Measurements from ENCODE around the gene STOX2.

STOX2 gene

DNA sequence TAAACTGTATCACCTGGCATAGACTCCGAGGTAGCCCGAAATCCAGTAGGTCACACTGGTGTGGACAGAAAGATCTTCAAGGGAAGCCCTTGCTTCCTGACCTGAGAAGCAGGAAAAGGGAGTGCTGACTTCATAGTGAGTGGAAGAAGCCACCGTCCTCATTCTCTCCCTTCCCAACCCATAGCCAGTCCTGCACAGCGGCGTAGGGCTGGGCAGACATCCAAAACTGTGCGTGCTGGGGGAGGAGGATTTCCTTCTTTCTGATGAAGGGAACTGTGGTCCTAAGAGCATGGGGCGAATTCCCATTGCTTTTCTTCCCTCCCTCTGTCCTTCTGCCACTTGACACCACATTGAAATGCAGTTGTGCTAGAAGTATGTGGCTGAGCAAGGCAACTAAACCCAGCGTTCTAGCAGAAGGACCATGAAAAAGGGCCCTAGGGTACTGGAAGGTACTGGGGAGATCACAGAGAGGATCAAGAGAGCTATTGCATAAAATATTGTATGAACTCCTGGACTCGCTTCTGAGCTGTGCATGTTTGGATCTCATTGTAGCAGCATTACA lies 66.9 kb downstream of the STOX2 start:
- Histone ChIP-seq H3K27me3 (no peaks in the 10 kb centered on the region), H3K4me3 (ENCODE audit: low read depth in 1 of 2, low read length in 1 of 2) (no peak overlapping the region), H3K27ac (no peak overlapping the region), H3K4me1 (ENCODE audit: control insufficient read depth in 1 of 2, insufficient read depth in 1 of 2, low read depth in 1 of 2, low read length in 1 of 2) (peaks cover 3 to 20% of the 10 kb centered on the region in 2 experiments), H3K36me3 (no peaks in the 10 kb centered on the region), H3K9me3 (no peaks in the 10 kb centered on the region)
- TF ChIP-seq, protein P1, sequence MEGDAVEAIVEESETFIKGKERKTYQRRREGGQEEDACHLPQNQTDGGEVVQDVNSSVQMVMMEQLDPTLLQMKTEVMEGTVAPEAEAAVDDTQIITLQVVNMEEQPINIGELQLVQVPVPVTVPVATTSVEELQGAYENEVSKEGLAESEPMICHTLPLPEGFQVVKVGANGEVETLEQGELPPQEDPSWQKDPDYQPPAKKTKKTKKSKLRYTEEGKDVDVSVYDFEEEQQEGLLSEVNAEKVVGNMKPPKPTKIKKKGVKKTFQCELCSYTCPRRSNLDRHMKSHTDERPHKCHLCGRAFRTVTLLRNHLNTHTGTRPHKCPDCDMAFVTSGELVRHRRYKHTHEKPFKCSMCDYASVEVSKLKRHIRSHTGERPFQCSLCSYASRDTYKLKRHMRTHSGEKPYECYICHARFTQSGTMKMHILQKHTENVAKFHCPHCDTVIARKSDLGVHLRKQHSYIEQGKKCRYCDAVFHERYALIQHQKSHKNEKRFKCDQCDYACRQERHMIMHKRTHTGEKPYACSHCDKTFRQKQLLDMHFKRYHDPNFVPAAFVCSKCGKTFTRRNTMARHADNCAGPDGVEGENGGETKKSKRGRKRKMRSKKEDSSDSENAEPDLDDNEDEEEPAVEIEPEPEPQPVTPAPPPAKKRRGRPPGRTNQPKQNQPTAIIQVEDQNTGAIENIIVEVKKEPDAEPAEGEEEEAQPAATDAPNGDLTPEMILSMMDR (IDR thresholded peaks at IDR 0.05): no peak

DNA sequence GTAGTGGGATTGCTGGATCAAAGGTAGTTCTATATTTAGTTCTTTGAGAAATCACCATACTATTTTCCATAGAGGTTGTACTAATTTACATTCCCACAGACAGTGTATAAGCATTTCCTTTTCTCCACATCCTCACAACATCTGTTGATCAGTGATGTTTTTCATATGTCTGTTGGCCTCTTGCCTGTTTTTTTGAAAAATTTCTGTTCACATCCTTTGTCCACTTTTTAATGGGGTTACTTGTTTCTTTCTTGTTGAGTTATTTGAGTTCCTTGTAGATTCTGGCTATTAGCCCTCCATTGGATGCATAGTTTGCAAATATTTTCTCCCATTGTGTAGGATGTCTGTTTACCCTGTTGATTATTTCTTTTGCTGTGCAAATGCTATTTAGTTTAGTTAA lies 72.6 kb downstream of the STOX2 start:
- no peaks in the 10 kb centered on the region for H3K4me1 ChIP-seq (ENCODE audit: control insufficient read depth in 1 of 2, insufficient read depth in 1 of 2, low read depth in 1 of 2, low read length in 1 of 2)
- H3K27me3 ChIP-seq: no peaks in the 10 kb centered on the region
- no peak overlapping the region for H3K4me3 ChIP-seq (ENCODE audit: low read depth in 1 of 2, low read length in 1 of 2)
- no peaks in the 10 kb centered on the region for H3K36me3 ChIP-seq
- TF ChIP-seq, protein P1 (IDR thresholded peaks at IDR 0.05): no peak
- no peak overlapping the region for H3K27ac ChIP-seq
- no peaks in the 10 kb centered on the region for H3K9me3 ChIP-seq

DNA sequence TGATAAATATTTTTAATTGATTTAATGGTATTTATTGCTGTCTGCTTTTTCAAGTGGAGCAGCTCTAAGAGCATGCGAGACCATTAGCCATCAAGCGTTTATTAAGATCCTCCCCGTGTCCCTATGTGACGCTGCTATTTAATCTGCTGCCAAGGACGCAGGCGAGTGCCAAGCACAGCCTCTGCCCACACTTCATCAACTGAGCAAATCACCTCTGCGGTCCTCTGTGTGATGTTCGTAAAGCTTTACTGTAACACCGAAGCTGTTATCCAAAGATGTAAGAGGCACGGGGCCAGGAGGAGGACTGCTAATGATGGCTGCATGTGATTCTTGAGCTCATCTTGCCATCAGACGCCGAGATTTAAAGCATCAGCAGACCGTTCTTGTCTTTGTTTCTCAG lies 79.5 kb downstream of the STOX2 start:
- Histone ChIP-seq H3K27me3 (no peaks in the 10 kb centered on the region), H3K36me3 (no peaks in the 10 kb centered on the region), H3K27ac (no peak overlapping the region), H3K4me3 (ENCODE audit: low read depth in 1 of 2, low read length in 1 of 2) (no peak overlapping the region), H3K4me1 (ENCODE audit: control insufficient read depth in 1 of 2, insufficient read depth in 1 of 2, low read depth in 1 of 2, low read length in 1 of 2) (peaks cover 17% of the 10 kb centered on the region in 2 experiments), H3K9me3 (no peaks in the 10 kb centered on the region)
- TF ChIP-seq, protein P1 (IDR thresholded peaks at IDR 0.05): no peak

DNA sequence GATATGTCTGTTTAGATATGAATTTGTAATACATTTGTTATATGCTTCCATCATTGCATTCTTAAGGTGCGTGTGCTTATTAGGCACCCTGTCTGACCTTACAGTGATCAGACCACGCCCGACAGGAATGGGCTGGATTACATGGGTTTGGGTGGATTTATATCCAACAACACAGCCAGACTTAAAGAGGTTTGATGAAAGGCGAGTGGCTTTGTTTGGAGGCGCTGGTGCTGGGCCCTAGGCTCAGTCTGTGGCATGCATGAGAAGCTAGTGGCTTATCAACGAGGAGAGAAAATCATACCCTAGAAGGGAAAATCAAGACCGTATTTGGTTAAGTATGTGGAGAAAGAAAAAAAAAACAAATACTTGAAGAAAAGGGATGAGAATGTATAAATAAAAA lies 80.7 kb downstream of the STOX2 start:
- Histone ChIP-seq H3K4me3 (ENCODE audit: low read depth in 1 of 2, low read length in 1 of 2) (no peak overlapping the region), H3K36me3 (no peaks in the 10 kb centered on the region), H3K9me3 (no peaks in the 10 kb centered on the region), H3K27me3 (no peaks in the 10 kb centered on the region), H3K27ac (no peak overlapping the region), H3K4me1 (ENCODE audit: control insufficient read depth in 1 of 2, insufficient read depth in 1 of 2, low read depth in 1 of 2, low read length in 1 of 2) (peaks cover 24 to 25% of the 10 kb centered on the region in 2 experiments)
- TF ChIP-seq, protein P1 (IDR thresholded peaks at IDR 0.05): no peak

DNA sequence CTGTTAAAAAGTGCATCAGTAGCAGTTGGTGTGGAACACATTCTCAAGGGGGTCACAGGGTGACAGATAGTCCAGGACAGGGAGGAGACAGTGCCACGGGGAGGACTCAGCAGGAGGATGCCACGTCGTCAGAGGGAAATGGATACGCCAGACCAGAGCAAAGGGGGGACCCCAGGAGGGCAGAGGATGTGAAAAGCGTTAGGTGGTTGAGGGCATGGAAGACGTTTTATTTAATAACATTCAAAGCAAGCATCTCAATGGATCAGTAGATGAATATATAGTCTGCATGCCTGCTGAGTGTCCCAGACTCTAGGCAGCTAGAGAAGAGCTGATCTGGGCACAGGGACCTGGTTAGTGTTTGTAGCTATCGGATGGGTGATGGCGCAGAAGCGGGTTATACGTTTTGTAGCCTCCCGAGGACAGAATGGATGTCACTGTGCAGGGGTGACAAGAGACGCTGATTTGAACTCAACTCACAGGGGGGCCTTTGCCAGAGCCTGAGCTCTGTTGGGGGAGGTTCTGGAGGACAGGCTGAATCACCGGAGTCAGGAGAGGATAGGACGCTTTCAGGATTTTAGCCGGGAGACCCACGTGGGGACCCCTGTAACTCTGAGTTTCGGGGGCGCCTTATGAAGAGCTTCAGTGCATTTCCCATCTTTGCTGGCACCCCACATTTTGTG lies 81.3 kb downstream of the STOX2 start:
- no peaks in the 10 kb centered on the region for H3K36me3 ChIP-seq
- no peak overlapping the region for H3K27ac ChIP-seq
- H3K9me3 ChIP-seq: no peaks in the 10 kb centered on the region
- TF ChIP-seq, protein P1 (IDR thresholded peaks at IDR 0.05): no peak
- H3K4me3 ChIP-seq (ENCODE audit: low read depth in 1 of 2, low read length in 1 of 2): no peak overlapping the region
- H3K4me1 ChIP-seq (ENCODE audit: control insufficient read depth in 1 of 2, insufficient read depth in 1 of 2, low read depth in 1 of 2, low read length in 1 of 2): peaks cover 24 to 25% of the 10 kb centered on the region in 2 experiments
- H3K27me3 ChIP-seq: no peaks in the 10 kb centered on the region
